ENCODE results near the gene PCTP. TPM values are rescaled to one million over a fixed set of nuclear protein-coding genes. Genes with fewer than 3 reads are reported as not detected.

The PCTP gene
- total and polyA plus RNA-seq, 9 of the 15 experiments (the other 6 are each of a cell fraction or from before 2014, with no cell fraction given), result 10.9 to 62.3 (median 41.2) TPM

DNA sequence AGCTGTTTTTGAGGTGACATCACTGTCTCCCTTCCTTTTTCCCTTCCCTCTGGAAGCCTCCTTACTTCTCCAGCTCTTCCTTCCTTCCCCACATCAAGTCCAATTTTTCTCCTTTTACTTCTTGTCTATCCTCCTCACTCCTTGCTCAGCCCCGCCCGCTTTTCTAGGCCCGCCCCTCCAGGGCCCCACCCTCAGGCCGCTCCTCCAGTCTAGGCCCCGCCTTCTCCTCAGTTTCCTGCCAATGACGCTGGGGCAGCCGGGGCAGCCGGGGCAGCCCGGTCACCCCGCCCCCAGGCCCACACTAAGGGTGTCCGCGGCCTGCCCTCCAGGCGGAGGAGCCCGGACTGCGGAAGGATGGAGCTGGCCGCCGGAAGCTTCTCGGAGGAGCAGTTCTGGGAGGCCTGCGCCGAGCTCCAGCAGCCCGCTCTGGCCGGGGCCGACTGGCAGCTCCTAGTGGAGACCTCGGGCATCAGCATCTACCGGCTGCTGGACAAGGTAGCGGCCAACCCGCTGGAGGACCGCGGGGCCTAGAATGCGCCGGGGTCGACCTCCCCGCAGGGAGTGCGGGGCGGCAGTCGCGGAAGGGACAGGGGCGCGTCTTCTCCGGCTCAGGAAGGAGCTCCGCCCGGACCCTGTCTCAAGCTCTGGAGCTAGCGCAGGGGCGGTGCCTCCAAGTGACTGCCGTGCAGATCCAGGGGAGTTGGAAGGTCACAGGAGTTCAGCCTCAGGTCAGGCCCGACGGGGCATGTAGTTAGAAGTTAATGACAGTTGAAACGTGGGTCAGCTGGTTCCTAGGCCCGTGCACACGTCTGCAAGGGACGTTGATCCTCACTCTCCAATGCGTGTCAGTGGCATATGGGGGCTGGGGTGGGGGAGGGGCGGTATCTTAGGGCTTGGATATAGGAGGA is at the start of gene PCTP (continued):
- TF ChIP-seq, protein P1, sequence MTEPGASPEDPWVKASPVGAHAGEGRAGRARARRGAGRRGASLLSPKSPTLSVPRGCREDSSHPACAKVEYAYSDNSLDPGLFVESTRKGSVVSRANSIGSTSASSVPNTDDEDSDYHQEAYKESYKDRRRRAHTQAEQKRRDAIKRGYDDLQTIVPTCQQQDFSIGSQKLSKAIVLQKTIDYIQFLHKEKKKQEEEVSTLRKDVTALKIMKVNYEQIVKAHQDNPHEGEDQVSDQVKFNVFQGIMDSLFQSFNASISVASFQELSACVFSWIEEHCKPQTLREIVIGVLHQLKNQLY (CRISPR knock-in tag; conservative IDR thresholded peaks at IDR 0.05), result no peak
- TF ChIP-seq, protein P2, sequence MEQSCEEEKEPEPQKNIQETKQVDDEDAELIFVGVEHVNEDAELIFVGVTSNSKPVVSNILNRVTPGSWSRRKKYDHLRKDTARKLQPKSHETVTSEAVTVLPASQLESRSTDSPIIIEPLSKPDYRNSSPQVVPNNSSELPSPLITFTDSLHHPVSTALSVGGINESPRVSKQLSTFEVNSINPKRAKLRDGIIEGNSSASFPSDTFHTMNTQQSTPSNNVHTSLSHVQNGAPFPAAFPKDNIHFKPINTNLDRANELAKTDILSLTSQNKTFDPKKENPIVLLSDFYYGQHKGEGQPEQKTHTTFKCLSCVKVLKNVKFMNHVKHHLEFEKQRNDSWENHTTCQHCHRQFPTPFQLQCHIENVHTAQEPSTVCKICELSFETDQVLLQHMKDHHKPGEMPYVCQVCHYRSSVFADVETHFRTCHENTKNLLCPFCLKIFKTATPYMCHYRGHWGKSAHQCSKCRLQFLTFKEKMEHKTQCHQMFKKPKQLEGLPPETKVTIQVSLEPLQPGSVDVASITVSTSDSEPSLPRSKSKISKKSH (CRISPR knock-in tag; IDR thresholded peaks at IDR 0.05), result no peak
- TF ChIP-seq NCOA6 (IDR thresholded peaks at IDR 0.05) (no peak), HMG20A (CRISPR knock-in tag; conservative IDR thresholded peaks at IDR 0.05) (no peak), ZNF354B (CRISPR knock-in tag; IDR thresholded peaks at IDR 0.05) (no peak), ZNF609 (CRISPR knock-in tag; IDR thresholded peaks at IDR 0.05; ENCODE audit: borderline replicate concordance) (no peak), AFF4 (CRISPR knock-in tag; IDR thresholded peaks at IDR 0.05) (no peak), ZNF395 (CRISPR knock-in tag; IDR thresholded peaks at IDR 0.05) (no peak), KDM2B (CRISPR knock-in tag; IDR thresholded peaks at IDR 0.05) (peak; percentile 67; the same call in 1 of the 2 replicates), RBM15 (IDR thresholded peaks at IDR 0.05; ENCODE audit: insufficient read depth, low read length) (no peak)
